ENCODE results near the gene NSUN5. TPM values are rescaled to one million over a fixed set of nuclear protein-coding genes. Genes with fewer than 3 reads are reported as not detected.

The NSUN5 gene
- total RNA-seq, 1 experiment from 2014 or later, result 66.8 TPM

GRCh38 chr7:73342645-73343044 is 34.0 kb upstream of the NSUN5 start:
- Histone ChIP-seq H3K4me1 (ENCODE audit: control insufficient read depth, insufficient read depth, low read length) (no peaks in the 10 kb centered on the region), H3K36me3 (ENCODE audit: control insufficient read depth, insufficient read depth, low read length) (no peaks in the 10 kb centered on the region), H3K27me3 (ENCODE audit: control insufficient read depth, insufficient read depth, low read length) (no peaks in the 10 kb centered on the region), H3K27ac (ENCODE audit: low read length) (no peak overlapping the region), H3K9me3 (ENCODE audit: control insufficient read depth, insufficient read depth, low read depth, low read length) (no peaks in the 10 kb centered on the region), H3K4me3 (ENCODE audit: low read depth in 2 of 2, low read length in 2 of 2) (0 out of 4 replicates have a peak overlapping the region, but pooled peaks of 1 of the 2 experiments have one; percentile 2)
- CTCF ChIA-PET, result interaction anchor here (0.6 to 1.1 kb wide), 4 partner anchors 18 to 104 kb away, joined by 3 to 4 read pairs (median 3); no protein-coding TSS in a partner anchor
- ATAC-seq (peak; percentile 91), DNase-seq (ENCODE audit: low read depth, low spot score) (peak; percentile 28)
- no peak for TF ChIP-seq TCF7L2 (IDR thresholded peaks at IDR 0.05; ENCODE audit: low read depth, low read length)
- TF ChIP-seq CTCF (IDR thresholded peaks at IDR 0.05), result peak; percentile 75; the same call in 1 of the 2 replicates
- intact Hi-C loops (cut with micrococcal nuclease; ENCODE audit: unreplicated experiment) (loop anchor here (5.0 kb wide), 1 partner anchor 110 kb away; no protein-coding TSS in a partner anchor), in situ Hi-C loops (cut with HindIII; ENCODE audit: low pct_unique_long_range_greater_than_20kb, low sequenced_read_pairs) (no loop called here)
- BruUV-seq (replicated peaks), result no TSS peak
- POLR2A ChIA-PET, result no interaction called here

GRCh38 chr7:73341877-73342276 is 33.3 kb upstream of the NSUN5 start:
- TF ChIP-seq CTCF (IDR thresholded peaks at IDR 0.05), result no peak
- TF ChIP-seq POLR2AphosphoS5 (IDR thresholded peaks at IDR 0.05; ENCODE audit: low read depth, low read length), result no peak
- no peak for TF ChIP-seq TCF7L2 (IDR thresholded peaks at IDR 0.05; ENCODE audit: low read depth, low read length)
- TF ChIP-seq REST (IDR thresholded peaks at IDR 0.05; ENCODE audit: insufficient read depth in 1 of 2, low read depth in 2 of 2, low read length in 1 of 2), result no peak
- no peak for TF ChIP-seq SIN3A (IDR thresholded peaks at IDR 0.05; ENCODE audit: borderline replicate concordance, insufficient read depth, low read depth, low read length)
- CTCF ChIA-PET, result interaction anchor here (0.7 to 1.1 kb wide), 3 partner anchors 18 to 104 kb away, joined by 3 read pairs; no protein-coding TSS in a partner anchor
- no peaks in the 10 kb centered on the region for H3K9me3 ChIP-seq (ENCODE audit: control insufficient read depth, insufficient read depth, low read depth, low read length)
- H3K4me1 ChIP-seq (ENCODE audit: control insufficient read depth, insufficient read depth, low read length), result no peaks in the 10 kb centered on the region
- in situ Hi-C loops (cut with HindIII; ENCODE audit: low pct_unique_long_range_greater_than_20kb, low sequenced_read_pairs) (no loop called here), intact Hi-C loops (cut with micrococcal nuclease; ENCODE audit: unreplicated experiment) (loop anchor here (5.0 kb wide), 1 partner anchor 110 kb away; no protein-coding TSS in a partner anchor)
- no peaks in the 10 kb centered on the region for H3K27me3 ChIP-seq (ENCODE audit: control insufficient read depth, insufficient read depth, low read length)
- ATAC-seq (no peak), DNase-seq (ENCODE audit: low read depth, low spot score) (no peak)
- no peak overlapping the region for H3K4me3 ChIP-seq (ENCODE audit: low read depth in 2 of 2, low read length in 2 of 2)
- no peak overlapping the region for H3K27ac ChIP-seq (ENCODE audit: low read length)
- no TSS peak for BruUV-seq (replicated peaks)
- no peaks in the 10 kb centered on the region for H3K36me3 ChIP-seq (ENCODE audit: control insufficient read depth, insufficient read depth, low read length)
- POLR2A ChIA-PET, result no interaction called here
